Stimulated activated CD8-positive, alpha-beta memory T cell treated with anti-CD3 and anti-CD28 coated beads, Interleukin-15, amount 100 ng/mL, for 48 hours (primary cell): ENCODE measurements around the gene TRAF2.

Experiments
- DNase-seq, 2 donors: peaks; one replicate each; pipeline ENCODE4 v3.0.0-alpha.2; 2020; ENCODE audit warnings: low read depth in 2 of 2

The TRAF2 gene

DNA sequence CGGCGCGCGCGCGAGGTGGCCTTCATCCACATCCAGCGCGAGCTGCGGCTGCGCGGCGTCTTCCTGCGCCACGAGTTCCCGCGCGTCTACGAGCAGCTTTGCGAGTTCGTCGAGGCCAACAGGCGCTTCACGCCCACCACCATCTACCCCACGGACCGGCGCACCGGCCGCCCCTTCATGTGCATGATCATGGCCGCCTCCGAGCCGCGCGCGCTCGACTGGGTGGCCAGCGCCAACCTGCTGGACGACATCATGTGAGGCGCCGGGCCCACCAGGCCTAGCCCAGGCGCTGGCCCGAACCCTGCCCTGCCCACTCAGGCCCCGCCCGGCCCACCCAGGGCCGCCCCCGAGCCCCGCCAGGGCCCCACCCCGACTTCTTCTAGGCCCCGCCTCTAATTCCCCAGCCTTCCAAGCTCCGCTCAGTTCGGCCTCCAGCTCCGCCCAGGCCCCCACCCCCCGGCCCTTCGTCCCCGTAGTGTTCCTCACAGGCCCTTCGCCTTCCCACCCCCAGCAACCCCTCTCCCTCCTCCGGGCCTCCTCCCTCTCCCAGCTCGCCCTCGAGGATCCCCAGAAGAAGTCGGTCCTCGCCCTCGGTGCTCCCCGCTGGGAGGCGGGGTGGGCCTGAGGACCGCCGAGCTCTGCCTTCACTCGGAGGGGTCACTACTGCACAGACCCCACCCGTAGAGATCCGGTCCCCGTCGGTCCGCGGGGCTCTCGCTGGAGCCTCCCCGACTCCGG lies 39.1 kb upstream of the TRAF2 start:
- DNase-seq, result no peak

DNA sequence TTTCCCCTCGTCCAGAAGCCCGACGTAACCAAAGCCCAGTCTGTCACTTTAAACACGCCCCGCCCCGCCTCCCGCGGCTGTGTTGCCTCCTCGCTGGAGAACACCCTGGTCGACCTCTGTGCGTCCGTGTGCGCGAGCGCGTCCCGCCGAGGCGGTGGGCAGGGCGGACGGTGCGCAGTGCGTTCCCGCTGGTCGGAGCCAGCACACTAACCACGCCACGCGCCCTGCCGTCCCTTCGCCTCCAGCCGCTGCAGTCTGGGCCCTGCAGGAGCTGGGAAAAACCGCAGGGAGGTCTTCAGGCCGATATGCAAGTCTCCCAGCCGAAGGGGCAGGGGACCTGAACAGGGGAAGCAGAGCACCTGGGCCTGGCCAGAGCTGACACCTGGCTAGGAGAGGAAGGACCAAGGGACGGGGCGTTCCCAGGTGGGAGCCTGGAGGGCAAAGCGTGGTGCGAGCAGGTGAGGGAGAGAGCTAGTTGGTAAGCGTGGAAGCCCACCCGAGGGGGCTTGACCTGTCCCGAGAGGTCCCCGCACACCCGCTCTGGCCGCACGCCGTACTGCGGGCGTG lies 38.4 kb upstream of the TRAF2 start:
- peak; percentile 78 to 81 for DNase-seq

DNA sequence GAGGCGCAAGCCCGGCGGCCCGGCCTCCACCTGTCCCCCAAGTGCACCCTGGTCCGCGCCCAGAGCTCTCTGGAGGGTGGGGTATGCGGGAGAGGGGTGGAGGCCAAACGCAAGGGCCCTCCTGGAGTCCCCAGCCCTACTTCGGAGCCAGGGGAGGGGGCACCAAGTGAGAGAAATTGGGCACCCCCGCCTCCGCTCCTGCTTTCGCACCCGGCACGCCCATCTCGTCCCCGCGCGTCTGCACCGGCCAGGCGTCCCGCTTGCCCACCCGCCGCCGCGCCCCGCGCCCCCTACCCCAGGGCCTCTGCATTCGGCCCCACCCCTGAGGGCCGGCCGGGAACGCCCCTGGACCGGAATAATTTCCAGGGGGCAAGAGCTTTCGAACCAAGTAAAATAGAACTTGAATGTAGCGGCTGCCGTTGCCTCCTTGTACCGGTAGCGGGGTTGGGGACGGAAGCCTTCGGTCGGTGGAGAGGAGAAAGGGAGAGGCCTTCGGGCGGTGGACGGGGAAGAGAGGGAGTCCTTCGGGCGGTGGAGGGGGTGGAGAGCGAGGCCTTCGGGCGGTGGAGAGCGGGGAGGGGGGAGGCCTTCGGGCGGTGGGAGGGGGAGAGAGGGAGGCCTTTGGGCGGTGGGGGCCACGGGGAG lies 37.8 kb upstream of the TRAF2 start:
- DNase-seq, result no peak

DNA sequence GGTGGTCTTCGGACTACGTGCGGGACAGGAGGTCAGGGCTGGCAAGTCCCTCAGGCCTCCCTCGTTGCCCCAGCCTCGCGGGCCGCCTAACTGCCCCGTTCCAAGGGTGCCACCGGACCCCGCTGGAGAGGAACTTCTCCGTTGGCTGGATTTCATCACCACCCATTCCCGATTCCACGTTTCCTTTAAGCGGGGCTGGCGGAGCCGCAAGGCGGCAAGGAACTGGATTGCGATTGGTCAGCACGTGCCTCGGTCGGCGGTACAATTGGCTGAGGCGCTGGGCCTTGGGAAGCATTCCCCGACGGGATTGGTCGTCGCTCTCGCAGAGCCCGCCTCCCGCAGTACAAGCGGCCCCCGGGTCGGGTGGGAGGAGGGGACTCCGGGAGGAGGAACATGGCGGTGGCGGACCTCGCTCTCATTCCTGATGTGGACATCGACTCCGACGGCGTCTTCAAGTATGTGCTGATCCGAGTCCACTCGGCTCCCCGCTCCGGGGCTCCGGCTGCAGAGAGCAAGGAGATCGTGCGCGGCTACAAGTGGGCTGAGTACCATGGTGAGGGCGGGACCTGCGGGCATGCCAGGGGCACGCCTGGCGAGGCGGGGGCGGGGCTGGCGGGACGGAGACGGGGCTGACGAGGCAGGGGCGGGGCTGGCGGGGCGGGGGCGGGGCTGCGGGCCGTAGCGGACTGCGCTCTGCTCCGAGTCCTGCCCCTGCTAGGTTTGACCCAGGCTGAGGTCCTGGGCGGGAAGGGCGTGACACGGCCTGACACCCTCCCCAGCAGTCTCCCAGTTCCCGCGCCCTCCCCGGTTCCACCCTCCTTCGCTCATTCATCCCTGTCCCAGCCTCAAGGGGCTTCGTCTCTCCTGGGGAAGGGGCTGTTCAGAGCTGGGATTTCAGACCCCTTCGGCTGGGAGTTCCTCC lies 37.0 kb upstream of the TRAF2 start, which contains the start of gene PHPT1:
TSS of gene PHPT1 (plus strand) at position 372 of the 922 bp plus-strand sequence. CDS start at position 394, 22 bp downstream.
- peak; percentile 96 to 97 for DNase-seq

DNA sequence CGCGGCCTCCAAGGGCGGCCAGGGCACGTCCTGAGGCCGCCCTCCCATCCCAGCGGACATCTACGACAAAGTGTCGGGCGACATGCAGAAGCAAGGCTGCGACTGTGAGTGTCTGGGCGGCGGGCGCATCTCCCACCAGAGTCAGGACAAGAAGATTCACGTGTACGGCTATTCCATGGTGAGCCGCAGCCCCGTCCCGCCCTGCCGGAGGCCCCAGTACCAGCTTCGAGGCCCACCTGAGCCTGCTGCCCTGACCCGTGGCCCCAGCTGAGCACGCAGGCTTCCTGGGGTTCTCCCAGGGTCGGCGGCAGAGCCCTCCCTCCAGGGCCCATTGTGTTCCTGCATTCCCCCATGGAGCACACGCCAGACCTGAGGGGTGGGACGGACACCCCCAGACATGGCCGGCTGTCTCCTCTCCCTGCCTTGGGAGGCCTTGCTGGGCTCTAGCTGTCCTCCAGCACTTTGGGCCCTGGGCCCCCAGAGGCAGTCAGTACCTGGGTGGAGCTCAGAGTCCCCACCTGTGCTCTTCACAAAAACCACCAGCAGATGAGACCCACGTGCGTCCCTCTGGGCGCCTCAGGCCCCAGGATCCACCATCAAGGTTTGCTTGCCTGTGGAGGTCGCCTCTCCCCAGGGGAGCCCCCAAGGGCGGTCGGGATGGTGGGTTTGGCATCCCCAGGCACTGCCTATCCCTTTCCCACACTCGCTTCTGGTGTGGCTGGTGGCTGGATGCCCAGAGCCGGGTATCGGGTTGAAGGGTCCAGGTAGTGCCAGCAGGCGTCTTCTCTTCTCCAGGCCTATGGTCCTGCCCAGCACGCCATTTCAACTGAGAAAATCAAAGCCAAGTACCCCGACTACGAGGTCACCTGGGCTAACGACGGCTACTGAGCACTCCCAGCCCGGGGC lies 36.1 kb upstream of the TRAF2 start:
- no peak for DNase-seq

DNA sequence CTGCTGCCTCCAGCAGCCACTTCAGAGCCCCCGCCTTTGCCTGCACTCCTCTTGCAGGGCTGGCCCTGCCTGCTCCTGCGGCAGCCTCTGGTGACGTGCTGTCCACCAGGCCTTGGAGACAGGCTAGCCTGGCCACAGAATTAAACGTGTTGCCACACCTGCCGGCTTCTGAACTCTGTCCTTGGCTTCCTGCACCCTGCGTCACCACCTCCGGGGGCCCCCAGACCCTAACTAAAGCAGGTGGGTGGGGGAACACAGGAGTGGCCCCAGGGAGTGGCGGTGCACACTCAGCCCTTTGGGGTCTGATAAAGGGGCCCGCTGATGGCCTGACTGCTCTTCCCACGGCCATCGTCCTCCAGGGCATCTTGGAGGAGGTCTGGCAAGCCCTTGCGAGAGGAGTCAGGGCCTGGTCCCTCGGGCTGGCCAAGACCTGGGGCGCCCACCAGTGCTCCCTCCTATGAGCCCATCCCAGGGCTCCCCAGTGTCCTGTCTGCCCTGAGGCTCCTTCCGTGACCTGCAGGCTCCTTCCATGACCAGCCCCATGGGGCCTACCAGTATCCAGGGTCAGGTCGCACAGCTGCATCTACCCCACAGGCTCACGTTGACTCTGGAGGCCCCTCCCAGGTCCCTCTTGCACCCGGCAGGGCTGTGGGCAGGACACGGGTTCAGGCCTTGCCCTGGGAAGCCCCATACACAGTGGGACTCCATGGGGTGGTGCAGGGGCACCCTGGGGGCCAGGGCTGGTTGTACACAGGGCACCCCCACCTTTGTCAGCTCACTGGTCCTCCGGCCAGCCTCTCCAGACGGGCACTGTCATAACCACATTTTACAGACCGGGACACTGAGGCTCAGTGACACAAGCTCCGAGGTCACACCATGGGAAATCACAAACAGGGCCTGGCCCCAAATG lies 35.2 kb upstream of the TRAF2 start:
- DNase-seq, result no peak

- DNase-seq, result no peak
These were observed 34.2 kb upstream of the TRAF2 start, which contains the start of gene MAMDC4 for GRCh38 chr9:136851941-136852663. TSS of gene MAMDC4 (plus strand) at chr9:136852346. CDS start at chr9:136852417, 71 bp downstream.

- DNase-seq, result no peak
These were observed 33.4 kb upstream of the TRAF2 start for GRCh38 chr9:136852664-136853595.

GRCh38 chr9:136853596-136854112 lies 32.7 kb upstream of the TRAF2 start:
- no peak for DNase-seq

- DNase-seq, result no peak
These were observed 32.0 kb upstream of the TRAF2 start for GRCh38 chr9:136854113-136854841.

- no peak for DNase-seq
These were observed 31.4 kb upstream of the TRAF2 start for GRCh38 chr9:136854842-136855460.

GRCh38 chr9:136855461-136856078 lies 30.7 kb upstream of the TRAF2 start:
- no peak for DNase-seq

- DNase-seq, result no peak
These were observed 30.2 kb upstream of the TRAF2 start for GRCh38 chr9:136856079-136856476.

DNA sequence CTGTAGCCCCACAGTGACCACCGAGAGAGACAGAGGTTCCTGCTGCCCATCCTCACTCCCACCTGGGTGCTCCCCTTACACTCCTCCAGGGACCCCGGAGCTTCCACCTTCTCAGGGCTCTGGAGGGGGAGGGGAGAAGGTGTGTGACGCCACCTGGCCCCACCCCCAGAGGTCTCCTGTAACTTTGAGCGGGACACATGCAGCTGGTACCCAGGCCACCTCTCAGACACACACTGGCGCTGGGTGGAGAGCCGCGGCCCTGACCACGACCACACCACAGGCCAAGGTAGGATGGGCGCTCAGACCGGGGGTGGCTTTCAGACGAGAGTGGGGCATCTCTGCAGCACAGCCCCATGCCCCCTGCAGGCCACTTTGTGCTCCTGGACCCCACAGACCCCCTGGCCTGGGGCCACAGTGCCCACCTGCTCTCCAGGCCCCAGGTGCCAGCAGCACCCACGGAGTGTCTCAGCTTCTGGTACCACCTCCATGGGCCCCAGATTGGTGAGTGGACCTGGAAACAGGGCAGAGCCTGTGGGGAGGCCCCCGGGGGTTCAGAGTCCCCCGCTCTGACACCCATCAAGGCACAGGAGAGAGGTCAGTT lies 29.7 kb upstream of the TRAF2 start:
- DNase-seq, result no peak

GRCh38 chr9:136857166-136857565 lies 29.1 kb upstream of the TRAF2 start:
- no peak for DNase-seq
